Activated CD8-positive, alpha-beta memory T cell treated with anti-CD3 and anti-CD28 coated beads, Interleukin-2, amount 50 U/mL, for 24 hours (primary cell): ENCODE data around the gene GTPBP3.
A peak's percentile ranks its signal among the peaks of the same experiment; 100 is the strongest.

Experiments used
- DNase-seq: peaks from one replicate; pipeline ENCODE4 v3.0.0-alpha.2; 2020; ENCODE audit errors: extremely low read depth

The GTPBP3 gene

GRCh38 chr19:17385878-17386611, 48.7 kb downstream of the GTPBP3 start:
- DNase-seq, result no peak

- no peak for DNase-seq
Observed at GRCh38 chr19:17389288-17389687, 51.9 kb downstream of the GTPBP3 start.

GRCh38 chr19:17389957-17390664, 52.8 kb downstream of the GTPBP3 start:
- no peak for DNase-seq

- peak; percentile 80 for DNase-seq
Observed at GRCh38 chr19:17390665-17391370, 53.5 kb downstream of the GTPBP3 start.

GRCh38 chr19:17391371-17392151, 54.2 kb downstream of the GTPBP3 start:
- no peak for DNase-seq
